PFSK-1 (cell line): Measurements from ENCODE around the gene PDE2A.

Experiments used
- POLR2AphosphoS5 ChIP-seq: IDR thresholded peaks from 2 replicates; pipeline ENCODE4 v1.6.1; 2012; ENCODE audit warnings: low read depth, mild to moderate bottlenecking, control low read depth, low read length, moderate library complexity
- REST ChIP-seq, 2 experiments: IDR thresholded peaks; 2 replicates each; pipeline versions ENCODE4 v1.6.1 to v1.8.0; 2011 to 2012; ENCODE audit warnings: low read depth in 2 of 2, low read length in 2 of 2, control low read depth in 1 of 2, inconsistent platforms in 1 of 2, mild to moderate bottlenecking in 1 of 2, moderate library complexity in 1 of 2; ENCODE audit not compliant: insufficient read depth in 1 of 2

- TF ChIP-seq POLR2AphosphoS5 = no peak
- no peak for TF ChIP-seq REST (IDR thresholded peaks at IDR 0.05; ENCODE audit: insufficient read depth in 1 of 2, low read depth in 2 of 2, low read length in 2 of 2)
These were observed 49.3 kb upstream of the PDE2A start for GRCh38 chr11:72723508-72723907.
